Activated CD4-positive, alpha-beta T cell treated with anti-CD3 and anti-CD28 coated beads for 4 hours (primary cell): ENCODE results near the gene KDM2A.

ENCODE experiments used
- DNase-seq, 2 donors: peaks; one replicate each; pipeline ENCODE4 v3.0.0-alpha.2; 2020

Gene KDM2A

GRCh38 chr11:67288452-67289225, 169.6 kb downstream of the KDM2A start:
- DNase-seq: peak; percentile 78 to 86

- DNase-seq: no peak
These were observed 170.2 kb downstream of the KDM2A start, which contains the start of gene ANKRD13D for GRCh38 chr11:67289226-67289650. TSS of gene ANKRD13D (plus strand) at chr11:67289303. CDS start at chr11:67289461, 158 bp downstream.

- DNase-seq: no peak
These were observed 170.8 kb downstream of the KDM2A start for GRCh38 chr11:67289651-67290479.

- DNase-seq: no peak
These were observed 171.7 kb downstream of the KDM2A start for GRCh38 chr11:67290801-67291200.

- no peak for DNase-seq
These were observed 172.7 kb downstream of the KDM2A start for GRCh38 chr11:67291481-67292381.

- DNase-seq: no peak
These were observed 173.6 kb downstream of the KDM2A start for GRCh38 chr11:67292671-67293070.

- DNase-seq: no peak
These were observed 174.0 kb downstream of the KDM2A start for GRCh38 chr11:67293090-67293489.

- no peak for DNase-seq
These were observed 176.8 kb downstream of the KDM2A start for GRCh38 chr11:67295846-67296245.

- DNase-seq: no peak
These were observed 179.7 kb downstream of the KDM2A start for GRCh38 chr11:67298786-67299185.

GRCh38 chr11:67299471-67300191, 180.6 kb downstream of the KDM2A start:
- no peak for DNase-seq

- DNase-seq: no peak
These were observed 181.2 kb downstream of the KDM2A start for GRCh38 chr11:67300256-67300755.

GRCh38 chr11:67300756-67301312, 181.8 kb downstream of the KDM2A start:
- no peak for DNase-seq

- no peak for DNase-seq
These were observed 182.4 kb downstream of the KDM2A start for GRCh38 chr11:67301313-67301921.

- no peak for DNase-seq
These were observed 183.0 kb downstream of the KDM2A start for GRCh38 chr11:67301951-67302516.

- DNase-seq: no peak
These were observed 183.6 kb downstream of the KDM2A start for GRCh38 chr11:67302571-67303131.

GRCh38 chr11:67303132-67303834, 184.2 kb downstream of the KDM2A start, which contains the start of gene SSH3:
TSS of gene SSH3 (plus strand) at chr11:67303530. CDS start at chr11:67303626, 96 bp downstream.
- peak in 1 of 2 donors; percentile 38 for DNase-seq

GRCh38 chr11:67303835-67304411, 184.9 kb downstream of the KDM2A start:
- DNase-seq: no peak

GRCh38 chr11:67304511-67305113, 185.5 kb downstream of the KDM2A start:
- no peak for DNase-seq
